GM12873 (cell line): Measurements from ENCODE around the gene RPS16.

Experiments
- TF ChIP-seq, protein P1 (sequence below): IDR thresholded peaks from 2 replicates; pipeline ENCODE4 v1.5.1; 2012; ENCODE audit warnings: low read depth, mild to moderate bottlenecking, moderate library complexity, low read length, control low read depth; ENCODE audit not compliant: insufficient read depth; ENCODE audit errors: missing control alignments

RPS16 gene

GRCh38 chr19:39411081-39411831, 24.5 kb downstream of the RPS16 start:
- TF ChIP-seq, protein P1, sequence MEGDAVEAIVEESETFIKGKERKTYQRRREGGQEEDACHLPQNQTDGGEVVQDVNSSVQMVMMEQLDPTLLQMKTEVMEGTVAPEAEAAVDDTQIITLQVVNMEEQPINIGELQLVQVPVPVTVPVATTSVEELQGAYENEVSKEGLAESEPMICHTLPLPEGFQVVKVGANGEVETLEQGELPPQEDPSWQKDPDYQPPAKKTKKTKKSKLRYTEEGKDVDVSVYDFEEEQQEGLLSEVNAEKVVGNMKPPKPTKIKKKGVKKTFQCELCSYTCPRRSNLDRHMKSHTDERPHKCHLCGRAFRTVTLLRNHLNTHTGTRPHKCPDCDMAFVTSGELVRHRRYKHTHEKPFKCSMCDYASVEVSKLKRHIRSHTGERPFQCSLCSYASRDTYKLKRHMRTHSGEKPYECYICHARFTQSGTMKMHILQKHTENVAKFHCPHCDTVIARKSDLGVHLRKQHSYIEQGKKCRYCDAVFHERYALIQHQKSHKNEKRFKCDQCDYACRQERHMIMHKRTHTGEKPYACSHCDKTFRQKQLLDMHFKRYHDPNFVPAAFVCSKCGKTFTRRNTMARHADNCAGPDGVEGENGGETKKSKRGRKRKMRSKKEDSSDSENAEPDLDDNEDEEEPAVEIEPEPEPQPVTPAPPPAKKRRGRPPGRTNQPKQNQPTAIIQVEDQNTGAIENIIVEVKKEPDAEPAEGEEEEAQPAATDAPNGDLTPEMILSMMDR = no peak

GRCh38 chr19:39410831-39411080, 25.0 kb downstream of the RPS16 start:
- TF ChIP-seq, protein P1 = no peak

DNA sequence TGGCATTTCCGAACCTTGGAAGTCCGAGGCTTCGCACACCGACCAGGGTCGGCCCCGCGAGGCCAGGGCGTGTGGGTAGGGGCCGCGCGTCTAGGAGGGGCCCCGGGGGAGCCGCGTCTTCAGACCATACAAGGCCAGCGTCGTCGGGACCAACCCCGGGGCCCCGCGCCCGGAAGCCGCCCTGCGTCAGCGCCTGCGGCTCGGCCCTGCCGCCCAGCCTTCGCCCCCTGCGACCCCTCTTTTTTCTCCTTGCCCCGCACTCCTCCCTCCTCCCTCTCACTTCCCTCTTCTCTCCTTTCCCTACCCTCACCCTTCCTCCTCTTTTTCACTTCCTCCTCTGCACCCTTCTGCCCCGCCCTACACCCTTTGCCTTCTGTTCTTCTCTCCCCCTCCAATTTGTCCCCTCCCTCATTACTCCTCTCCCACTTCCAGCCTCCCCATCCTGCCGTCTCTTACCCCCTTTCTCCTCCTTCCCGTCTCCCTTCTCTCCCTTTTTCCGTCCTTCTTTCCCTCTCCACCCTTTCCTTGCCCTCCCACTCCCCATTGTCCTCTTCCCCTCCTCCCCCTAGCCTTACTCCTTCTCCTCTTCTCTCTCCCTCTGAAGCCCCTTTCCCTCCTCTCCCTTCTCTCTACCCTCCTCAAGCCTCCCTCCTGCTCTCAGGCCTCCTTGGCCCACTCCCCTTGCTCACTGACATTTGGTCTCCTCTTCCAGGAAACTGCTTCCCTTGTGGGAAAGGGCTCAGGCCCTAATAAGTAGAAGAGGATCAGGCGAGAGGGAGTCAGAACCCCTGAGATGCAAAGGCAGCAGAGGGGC, 25.5 kb downstream of the RPS16 start:
- TF ChIP-seq, protein P1 = no peak

GRCh38 chr19:39409208-39410016, 26.3 kb downstream of the RPS16 start:
- TF ChIP-seq, protein P1 = no peak

DNA sequence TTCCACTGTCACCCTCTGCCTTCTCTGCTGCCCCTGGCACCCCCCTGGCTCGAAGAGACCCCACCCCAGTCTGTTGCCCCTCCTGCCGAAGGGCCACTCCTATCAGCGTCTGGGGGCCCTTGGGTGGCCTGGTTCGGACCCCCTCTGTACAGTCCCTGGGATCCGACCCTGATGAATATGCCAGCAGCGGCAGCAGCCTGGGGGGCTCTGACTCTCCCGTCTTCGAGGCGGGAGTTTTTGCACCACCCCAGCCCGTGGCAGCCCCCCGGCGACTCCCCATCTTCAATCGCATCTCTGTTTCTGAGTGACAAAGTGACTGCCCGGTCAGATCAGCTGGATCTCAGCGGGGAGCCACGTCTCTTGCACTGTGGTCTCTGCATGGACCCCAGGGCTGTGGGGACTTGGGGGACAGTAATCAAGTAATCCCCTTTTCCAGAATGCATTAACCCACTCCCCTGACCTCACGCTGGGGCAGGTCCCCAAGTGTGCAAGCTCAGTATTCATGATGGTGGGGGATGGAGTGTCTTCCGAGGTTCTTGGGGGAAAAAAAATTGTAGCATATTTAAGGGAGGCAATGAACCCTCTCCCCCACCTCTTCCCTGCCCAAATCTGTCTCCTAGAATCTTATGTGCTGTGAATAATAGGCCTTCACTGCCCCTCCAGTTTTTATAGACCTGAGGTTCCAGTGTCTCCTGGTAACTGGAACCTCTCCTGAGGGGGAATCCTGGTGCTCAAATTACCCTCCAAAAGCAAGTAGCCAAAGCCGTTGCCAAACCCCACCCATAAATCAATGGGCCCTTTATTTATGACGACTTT, 27.1 kb downstream of the RPS16 start:
- TF ChIP-seq, protein P1 = no peak

DNA sequence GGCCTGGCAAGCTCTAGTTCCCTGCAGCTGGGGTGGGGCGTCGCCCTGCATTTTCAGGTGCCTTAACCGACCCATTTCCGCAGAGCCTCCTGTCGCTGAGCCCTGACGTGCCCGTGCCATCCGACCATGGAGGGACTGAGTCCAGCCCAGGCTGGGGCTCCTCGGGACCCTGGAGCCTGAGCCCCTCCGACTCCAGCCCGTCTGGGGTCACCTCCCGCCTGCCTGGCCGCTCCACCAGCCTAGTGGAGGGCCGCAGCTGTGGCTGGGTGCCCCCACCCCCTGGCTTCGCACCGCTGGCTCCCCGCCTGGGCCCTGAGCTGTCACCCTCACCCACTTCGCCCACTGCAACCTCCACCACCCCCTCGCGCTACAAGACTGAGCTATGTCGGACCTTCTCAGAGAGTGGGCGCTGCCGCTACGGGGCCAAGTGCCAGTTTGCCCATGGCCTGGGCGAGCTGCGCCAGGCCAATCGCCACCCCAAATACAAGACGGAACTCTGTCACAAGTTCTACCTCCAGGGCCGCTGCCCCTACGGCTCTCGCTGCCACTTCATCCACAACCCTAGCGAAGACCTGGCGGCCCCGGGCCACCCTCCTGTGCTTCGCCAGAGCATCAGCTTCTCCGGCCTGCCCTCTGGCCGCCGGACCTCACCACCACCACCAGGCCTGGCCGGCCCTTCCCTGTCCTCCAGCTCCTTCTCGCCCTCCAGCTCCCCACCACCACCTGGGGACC, 27.9 kb downstream of the RPS16 start:
- TF ChIP-seq, protein P1 = no peak
